Neural cell (in vitro differentiated cells): Measurements from ENCODE around the gene PKP3. TPM values are rescaled to one million over a fixed set of nuclear protein-coding genes. Genes with fewer than 3 reads are reported as not detected.
A peak's percentile ranks its signal among the peaks of the same experiment; 100 is the strongest.

Source experiments
- H2AFZ ChIP-seq: fragments of 200-600, 300-800 bp; sonication (generic), shearing (Covaris generic); 2 replicates; pipeline ENCODE4 v1.6.0; 2014; ENCODE audit warnings: low read depth, mild to moderate bottlenecking, antibody characterized with exemption, low read length, moderate library complexity
- H3F3A ChIP-seq: fragments of 200-600 bp; shearing (Covaris generic); 2 replicates; pipeline ENCODE4 v1.6.1; 2016; ENCODE audit warnings: mild to moderate bottlenecking, moderate library complexity, mixed read lengths, antibody characterized with exemption, low read length; ENCODE audit not compliant: insufficient read depth, poor library complexity, severe bottlenecking
- H3K27ac ChIP-seq: fragments of 200-600, 300-800 bp; sonication (generic), shearing (Covaris generic); 2 replicates; pipeline ENCODE4 v1.5.1; 2014; ENCODE audit warnings: mild to moderate bottlenecking, low read length, moderate library complexity
- H3K27me3 ChIP-seq: fragments of 300-800, 200-600 bp; sonication (generic), shearing (Covaris generic); 2 replicates; pipeline ENCODE4 v1.6.0; 2014; ENCODE audit warnings: mild to moderate bottlenecking, low read depth, low read length, moderate library complexity; ENCODE audit not compliant: insufficient read depth
- H3K36me3 ChIP-seq: fragments of 300-800, 200-600 bp; sonication (generic), shearing (Covaris generic); 2 replicates; pipeline ENCODE4 v1.5.1; 2014; ENCODE audit warnings: mild to moderate bottlenecking, antibody characterized with exemption, low read length, moderate library complexity; ENCODE audit not compliant: insufficient read depth
- H3K4me2 ChIP-seq: fragments of 300-800, 200-600 bp; sonication (generic), shearing (Covaris generic); 2 replicates; pipeline ENCODE4 v1.6.0; 2014; ENCODE audit warnings: mild to moderate bottlenecking, low read length
- H3K4me3 ChIP-seq: fragments of 300-800, 200-600 bp; sonication (generic), shearing (Covaris generic); 2 replicates; pipeline ENCODE4 v1.5.1; 2014; ENCODE audit warnings: mild to moderate bottlenecking, low read length, moderate library complexity
- H3K79me2 ChIP-seq: fragments of 200-600 bp; shearing (Covaris generic); replicated peaks from 2 replicates; pipeline ENCODE4 v1.6.0; 2014; ENCODE audit warnings: mild to moderate bottlenecking, low read length, moderate library complexity; ENCODE audit not compliant: insufficient read depth
- H3K9ac ChIP-seq: fragments of 300-800, 200-600 bp; sonication (generic), shearing (Covaris generic); 2 replicates; pipeline ENCODE4 v1.6.1; 2016; ENCODE audit warnings: mild to moderate bottlenecking, low read length, mixed read lengths
- H3K9me2 ChIP-seq: fragments of 200-600 bp; shearing (Covaris generic); 2 replicates; pipeline ENCODE4 v1.6.1; 2016; ENCODE audit warnings: mild to moderate bottlenecking, low read length, mixed read lengths; ENCODE audit not compliant: insufficient read depth
- H3K9me3 ChIP-seq: fragments of 200-600, 300-800 bp; sonication (generic), shearing (Covaris generic); 2 replicates; pipeline ENCODE4 v1.6.1; 2016; ENCODE audit warnings: mild to moderate bottlenecking, mixed run types, low read length, moderate library complexity, mixed read lengths
- H4K20me1 ChIP-seq: fragments of 200-600 bp; shearing (Covaris generic); 2 replicates; pipeline ENCODE4 v1.6.1; 2016; ENCODE audit warnings: mild to moderate bottlenecking, mixed run types; ENCODE audit not compliant: insufficient read depth
- EP300 ChIP-seq: fragments of 450-650 bp; conservative IDR thresholded peaks from 2 replicates; pipeline ENCODE4 v1.6.1; 2014; ENCODE audit warnings: antibody characterized with exemption, mild to moderate bottlenecking, moderate library complexity; ENCODE audit not compliant: poor library complexity, severe bottlenecking
- EZH2 ChIP-seq: fragments of 200-600, 300-800 bp; shearing (Covaris generic), sonication (generic); IDR thresholded peaks from 2 replicates; pipeline ENCODE4 v1.6.1; 2014; ENCODE audit warnings: antibody characterized with exemption, low read length, borderline replicate concordance, mild to moderate bottlenecking; ENCODE audit not compliant: insufficient read depth, poor library complexity, severe bottlenecking
- MXI1 ChIP-seq: fragments of 450-650 bp; conservative IDR thresholded peaks from 2 replicates; pipeline ENCODE4 v1.6.1; 2014; ENCODE audit warnings: antibody characterized with exemption, mild to moderate bottlenecking; ENCODE audit not compliant: poor library complexity, severe bottlenecking
- POLR2AphosphoS5 ChIP-seq: IDR thresholded peaks from 2 replicates; pipeline ENCODE4 v1.6.1; 2012
- RAD21 ChIP-seq: fragments of 450-650 bp; conservative IDR thresholded peaks from 2 replicates; pipeline ENCODE4 v1.6.1; 2014; ENCODE audit warnings: antibody characterized with exemption, mild to moderate bottlenecking, moderate library complexity
- SMC3 ChIP-seq: fragments of 450-650 bp; conservative IDR thresholded peaks from 2 replicates; pipeline ENCODE4 v1.6.1; 2014; ENCODE audit warnings: antibody characterized with exemption, mild to moderate bottlenecking, moderate library complexity; ENCODE audit not compliant: poor library complexity
- TAF1 ChIP-seq: IDR thresholded peaks from 2 replicates; pipeline ENCODE4 v1.6.1; 2012; ENCODE audit warnings: low read depth
- polyA plus RNA-seq: library from polyadenylated mRNA; depleted of rRNA; stranded (reverse); fragments of >200 nt; gene quantifications from 2 replicates; pipeline ENCODE4 v1.2.3, GENCODE V29; 2014
- TF ChIP-seq, protein P1 (sequence below): fragments of 450-650 bp; IDR thresholded peaks from 2 replicates; pipeline ENCODE4 v1.5.1; 2014; ENCODE audit warnings: antibody characterized with exemption, mild to moderate bottlenecking, moderate library complexity; ENCODE audit not compliant: poor library complexity, severe bottlenecking
- TF ChIP-seq, protein P2 (sequence below): IDR thresholded peaks from 2 replicates; pipeline ENCODE4 v1.6.1; 2012; ENCODE audit warnings: borderline replicate concordance

PKP3 gene
- polyA plus RNA-seq, 1 donor from 2014 or later: not detected

DNA sequence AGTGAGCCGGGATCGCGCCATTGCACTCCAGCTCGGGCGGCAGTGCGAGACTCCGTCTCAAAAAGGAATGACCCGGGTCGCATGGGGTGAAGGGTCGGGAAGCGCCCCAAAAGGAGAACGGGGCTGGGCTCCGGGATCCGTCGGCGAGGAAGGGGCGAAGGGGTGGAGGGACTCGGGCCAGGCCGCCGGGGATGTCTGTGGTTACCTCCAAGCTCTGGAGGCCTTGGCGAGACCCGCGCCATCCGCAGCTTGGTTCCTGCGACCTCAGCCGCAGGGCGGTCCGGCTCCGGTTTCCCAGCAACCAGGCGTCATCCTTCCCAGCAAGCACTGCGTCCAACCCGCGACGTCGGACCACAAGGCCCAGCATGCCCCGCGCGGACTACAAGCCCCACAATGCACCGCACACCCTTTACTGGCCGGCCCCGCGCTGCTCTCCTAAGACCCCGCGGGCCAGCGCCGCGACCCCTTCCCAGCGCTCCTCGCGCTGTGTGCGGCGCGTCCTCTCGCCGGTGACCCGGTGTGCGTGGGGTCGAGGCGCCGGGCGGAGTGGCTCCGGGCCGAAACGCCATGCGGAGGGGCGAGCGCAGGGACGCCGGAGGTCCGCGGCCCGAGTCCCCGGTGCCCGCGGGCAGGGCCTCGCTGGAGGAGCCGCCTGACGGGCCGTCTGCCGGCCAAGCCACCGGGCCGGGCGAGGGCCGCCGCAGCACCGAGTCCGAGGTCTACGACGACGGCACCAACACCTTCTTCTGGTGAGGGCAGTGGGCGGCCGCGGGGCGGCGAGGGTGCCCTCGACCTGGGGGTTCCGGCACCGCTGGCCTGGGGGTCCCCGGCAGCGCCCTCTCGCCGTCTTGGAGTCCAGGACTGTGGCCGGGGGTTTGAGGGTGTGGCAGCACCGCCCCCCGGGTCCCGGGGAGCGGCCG, 56.1 kb downstream of the PKP3 start, which contains the start of gene PTDSS2:
Gene PTDSS2 (plus strand): TSS at position 391 of the 920 bp plus-strand sequence. CDS start 177 bp downstream, at position 568.
- H3F3A ChIP-seq: no peaks in the 10 kb centered on the region
- H3K27ac ChIP-seq: peak within 1 kb of the TSS; percentile 93
- H2AFZ ChIP-seq: peak within 1 kb of the TSS; percentile 58
- H4K20me1 ChIP-seq: peaks cover 2% of the 10 kb centered on the region
- H3K4me3 ChIP-seq: peak within 1 kb of the TSS; percentile 96
- H3K4me2 ChIP-seq: peak within 1 kb of the TSS; percentile 65
- H3K9me3 ChIP-seq: no peaks in the 10 kb centered on the region
- no peaks in the 10 kb centered on the region for H3K27me3 ChIP-seq
- H3K9ac ChIP-seq: peak within 1 kb of the TSS; percentile 83
- H3K79me2 ChIP-seq: peaks cover 7% of the 10 kb centered on the region
- H3K36me3 ChIP-seq: no peaks in the 10 kb centered on the region
- no peaks in the 10 kb centered on the region for H3K9me2 ChIP-seq
- TF ChIP-seq TAF1: peak; percentile 71
- TF ChIP-seq, protein P1, sequence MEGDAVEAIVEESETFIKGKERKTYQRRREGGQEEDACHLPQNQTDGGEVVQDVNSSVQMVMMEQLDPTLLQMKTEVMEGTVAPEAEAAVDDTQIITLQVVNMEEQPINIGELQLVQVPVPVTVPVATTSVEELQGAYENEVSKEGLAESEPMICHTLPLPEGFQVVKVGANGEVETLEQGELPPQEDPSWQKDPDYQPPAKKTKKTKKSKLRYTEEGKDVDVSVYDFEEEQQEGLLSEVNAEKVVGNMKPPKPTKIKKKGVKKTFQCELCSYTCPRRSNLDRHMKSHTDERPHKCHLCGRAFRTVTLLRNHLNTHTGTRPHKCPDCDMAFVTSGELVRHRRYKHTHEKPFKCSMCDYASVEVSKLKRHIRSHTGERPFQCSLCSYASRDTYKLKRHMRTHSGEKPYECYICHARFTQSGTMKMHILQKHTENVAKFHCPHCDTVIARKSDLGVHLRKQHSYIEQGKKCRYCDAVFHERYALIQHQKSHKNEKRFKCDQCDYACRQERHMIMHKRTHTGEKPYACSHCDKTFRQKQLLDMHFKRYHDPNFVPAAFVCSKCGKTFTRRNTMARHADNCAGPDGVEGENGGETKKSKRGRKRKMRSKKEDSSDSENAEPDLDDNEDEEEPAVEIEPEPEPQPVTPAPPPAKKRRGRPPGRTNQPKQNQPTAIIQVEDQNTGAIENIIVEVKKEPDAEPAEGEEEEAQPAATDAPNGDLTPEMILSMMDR: no peak
- peak; percentile 96 for TF ChIP-seq POLR2AphosphoS5
- TF ChIP-seq, protein P2, sequence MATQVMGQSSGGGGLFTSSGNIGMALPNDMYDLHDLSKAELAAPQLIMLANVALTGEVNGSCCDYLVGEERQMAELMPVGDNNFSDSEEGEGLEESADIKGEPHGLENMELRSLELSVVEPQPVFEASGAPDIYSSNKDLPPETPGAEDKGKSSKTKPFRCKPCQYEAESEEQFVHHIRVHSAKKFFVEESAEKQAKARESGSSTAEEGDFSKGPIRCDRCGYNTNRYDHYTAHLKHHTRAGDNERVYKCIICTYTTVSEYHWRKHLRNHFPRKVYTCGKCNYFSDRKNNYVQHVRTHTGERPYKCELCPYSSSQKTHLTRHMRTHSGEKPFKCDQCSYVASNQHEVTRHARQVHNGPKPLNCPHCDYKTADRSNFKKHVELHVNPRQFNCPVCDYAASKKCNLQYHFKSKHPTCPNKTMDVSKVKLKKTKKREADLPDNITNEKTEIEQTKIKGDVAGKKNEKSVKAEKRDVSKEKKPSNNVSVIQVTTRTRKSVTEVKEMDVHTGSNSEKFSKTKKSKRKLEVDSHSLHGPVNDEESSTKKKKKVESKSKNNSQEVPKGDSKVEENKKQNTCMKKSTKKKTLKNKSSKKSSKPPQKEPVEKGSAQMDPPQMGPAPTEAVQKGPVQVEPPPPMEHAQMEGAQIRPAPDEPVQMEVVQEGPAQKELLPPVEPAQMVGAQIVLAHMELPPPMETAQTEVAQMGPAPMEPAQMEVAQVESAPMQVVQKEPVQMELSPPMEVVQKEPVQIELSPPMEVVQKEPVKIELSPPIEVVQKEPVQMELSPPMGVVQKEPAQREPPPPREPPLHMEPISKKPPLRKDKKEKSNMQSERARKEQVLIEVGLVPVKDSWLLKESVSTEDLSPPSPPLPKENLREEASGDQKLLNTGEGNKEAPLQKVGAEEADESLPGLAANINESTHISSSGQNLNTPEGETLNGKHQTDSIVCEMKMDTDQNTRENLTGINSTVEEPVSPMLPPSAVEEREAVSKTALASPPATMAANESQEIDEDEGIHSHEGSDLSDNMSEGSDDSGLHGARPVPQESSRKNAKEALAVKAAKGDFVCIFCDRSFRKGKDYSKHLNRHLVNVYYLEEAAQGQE: peak; percentile 57
- peak; percentile 66 for TF ChIP-seq EP300
- peak; percentile 28 for TF ChIP-seq SMC3
- TF ChIP-seq EZH2: no peak
- peak; percentile 87 for TF ChIP-seq MXI1
- TF ChIP-seq RAD21: peak; percentile 11

DNA sequence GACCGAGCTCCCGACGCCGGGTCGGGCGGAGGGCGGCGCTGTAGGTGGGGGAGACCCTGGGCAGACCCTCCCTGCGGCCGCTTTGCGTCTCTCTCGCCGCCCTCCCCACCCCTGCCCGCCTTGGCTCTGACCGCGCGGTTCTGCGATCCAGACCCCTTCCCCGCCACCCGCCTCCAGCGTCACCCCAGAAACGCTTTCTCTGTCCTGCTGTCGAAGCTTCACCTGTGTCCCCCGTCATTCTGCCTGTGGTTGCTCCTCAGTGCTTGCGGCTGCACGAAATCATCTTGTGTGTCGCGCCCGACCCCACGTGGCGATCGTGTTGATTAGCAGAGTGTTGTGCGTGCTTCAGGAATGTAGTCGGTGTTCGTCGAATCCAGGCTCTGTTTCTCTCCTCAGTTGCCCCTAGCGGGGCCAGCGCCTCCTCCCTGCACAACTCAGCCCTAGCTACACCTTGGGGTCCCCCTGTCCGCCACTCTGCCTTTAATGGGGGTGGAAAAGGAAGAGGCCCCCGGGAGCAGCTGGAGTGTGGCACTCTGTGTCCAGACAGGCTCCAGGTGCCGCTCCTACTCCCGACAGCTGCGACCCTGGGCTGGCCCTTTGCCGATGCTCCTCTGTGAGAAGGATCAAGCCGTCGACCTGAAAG, 56.9 kb downstream of the PKP3 start:
- Histone ChIP-seq H3K9me2 (no peaks in the 10 kb centered on the region), H3K4me3 (peak overlapping the region; percentile 96), H3K27ac (peak overlapping the region; percentile 47), H3K9ac (peak overlapping the region; percentile 83), H3K27me3 (no peaks in the 10 kb centered on the region), H3K79me2 (peaks cover 7% of the 10 kb centered on the region), H3K4me2 (peak overlapping the region; percentile 54), H3F3A (no peaks in the 10 kb centered on the region), H3K36me3 (no peaks in the 10 kb centered on the region), H2AFZ (no peak overlapping the region), H4K20me1 (peaks cover 2% of the 10 kb centered on the region), H3K9me3 (no peaks in the 10 kb centered on the region)
- TF ChIP-seq SMC3 (peak; percentile 61), MXI1 (peak; percentile 75), EZH2 (no peak), POLR2AphosphoS5 (peak; percentile 53), RAD21 (peak; percentile 74), EP300 (no peak), TAF1 (no peak)
- TF ChIP-seq, protein P2: no peak
- TF ChIP-seq, protein P1: peak; percentile 64
